ENCODE data around the gene COL28A1. TPM values are rescaled to one million over a fixed set of nuclear protein-coding genes. Genes with fewer than 3 reads are reported as not detected.
A peak's percentile ranks its signal among the peaks of the same experiment; 100 is the strongest.

COL28A1 gene
- total and polyA plus RNA-seq, 2 of the 13 experiments (the other 11 are each of a cell fraction or from before 2014, with no cell fraction given): 0.07 to 0.15 TPM

DNA sequence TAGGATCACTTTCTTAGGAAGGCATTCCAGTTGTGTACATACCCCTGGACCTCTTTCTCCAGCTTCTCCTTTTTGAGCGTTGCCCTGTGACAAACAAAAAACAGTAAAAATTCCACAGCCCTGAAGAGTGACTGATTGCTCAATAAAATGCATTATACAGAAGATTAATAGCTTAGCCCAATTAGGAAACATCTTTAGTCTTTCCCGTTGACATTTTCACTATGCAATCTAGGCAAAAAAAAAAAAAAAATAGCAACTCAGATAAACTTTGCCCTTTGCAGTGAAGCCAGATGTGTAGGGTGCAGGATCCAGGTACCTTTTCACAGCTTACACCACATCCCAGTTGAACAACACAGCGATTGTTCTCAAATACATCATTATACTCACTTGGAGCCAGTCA, 17.9 kb downstream of the COL28A1 start (continued):
- TF ChIP-seq, protein P1, sequence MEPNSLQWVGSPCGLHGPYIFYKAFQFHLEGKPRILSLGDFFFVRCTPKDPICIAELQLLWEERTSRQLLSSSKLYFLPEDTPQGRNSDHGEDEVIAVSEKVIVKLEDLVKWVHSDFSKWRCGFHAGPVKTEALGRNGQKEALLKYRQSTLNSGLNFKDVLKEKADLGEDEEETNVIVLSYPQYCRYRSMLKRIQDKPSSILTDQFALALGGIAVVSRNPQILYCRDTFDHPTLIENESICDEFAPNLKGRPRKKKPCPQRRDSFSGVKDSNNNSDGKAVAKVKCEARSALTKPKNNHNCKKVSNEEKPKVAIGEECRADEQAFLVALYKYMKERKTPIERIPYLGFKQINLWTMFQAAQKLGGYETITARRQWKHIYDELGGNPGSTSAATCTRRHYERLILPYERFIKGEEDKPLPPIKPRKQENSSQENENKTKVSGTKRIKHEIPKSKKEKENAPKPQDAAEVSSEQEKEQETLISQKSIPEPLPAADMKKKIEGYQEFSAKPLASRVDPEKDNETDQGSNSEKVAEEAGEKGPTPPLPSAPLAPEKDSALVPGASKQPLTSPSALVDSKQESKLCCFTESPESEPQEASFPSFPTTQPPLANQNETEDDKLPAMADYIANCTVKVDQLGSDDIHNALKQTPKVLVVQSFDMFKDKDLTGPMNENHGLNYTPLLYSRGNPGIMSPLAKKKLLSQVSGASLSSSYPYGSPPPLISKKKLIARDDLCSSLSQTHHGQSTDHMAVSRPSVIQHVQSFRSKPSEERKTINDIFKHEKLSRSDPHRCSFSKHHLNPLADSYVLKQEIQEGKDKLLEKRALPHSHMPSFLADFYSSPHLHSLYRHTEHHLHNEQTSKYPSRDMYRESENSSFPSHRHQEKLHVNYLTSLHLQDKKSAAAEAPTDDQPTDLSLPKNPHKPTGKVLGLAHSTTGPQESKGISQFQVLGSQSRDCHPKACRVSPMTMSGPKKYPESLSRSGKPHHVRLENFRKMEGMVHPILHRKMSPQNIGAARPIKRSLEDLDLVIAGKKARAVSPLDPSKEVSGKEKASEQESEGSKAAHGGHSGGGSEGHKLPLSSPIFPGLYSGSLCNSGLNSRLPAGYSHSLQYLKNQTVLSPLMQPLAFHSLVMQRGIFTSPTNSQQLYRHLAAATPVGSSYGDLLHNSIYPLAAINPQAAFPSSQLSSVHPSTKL (CRISPR knock-in tag; IDR thresholded peaks at IDR 0.05): 0 out of 2 replicates have a peak, but pooled peaks have one; percentile 7
- TF ChIP-seq, protein P2, sequence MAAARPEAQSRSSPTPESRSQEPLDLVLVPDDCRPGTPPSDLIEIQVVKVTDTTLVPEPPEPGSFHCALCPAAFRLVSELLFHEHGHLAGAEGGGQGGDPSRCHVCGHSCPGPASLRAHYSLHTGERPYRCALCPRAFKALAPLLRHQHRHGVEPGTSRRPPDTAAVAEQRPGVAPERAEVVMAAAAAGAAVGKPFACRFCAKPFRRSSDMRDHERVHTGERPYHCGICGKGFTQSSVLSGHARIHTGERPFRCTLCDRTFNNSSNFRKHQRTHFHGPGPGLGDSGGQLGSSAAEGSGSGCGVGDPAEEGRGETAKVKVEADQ (CRISPR knock-in tag; IDR thresholded peaks at IDR 0.05; ENCODE audit: borderline replicate concordance): no peak
- TF ChIP-seq ZKSCAN8 (CRISPR knock-in tag; IDR thresholded peaks at IDR 0.05; ENCODE audit: borderline replicate concordance): no peak
- TF ChIP-seq NR2F2 (IDR thresholded peaks at IDR 0.05; ENCODE audit: borderline replicate concordance, low read depth): peak; percentile 53; the same call in 1 of the 2 replicates
- TF ChIP-seq ZBTB42 (CRISPR knock-in tag; IDR thresholded peaks at IDR 0.05): peak; percentile 88
- TF ChIP-seq PHF8 (CRISPR knock-in tag; IDR thresholded peaks at IDR 0.05): no peak
- TF ChIP-seq, protein P3, sequence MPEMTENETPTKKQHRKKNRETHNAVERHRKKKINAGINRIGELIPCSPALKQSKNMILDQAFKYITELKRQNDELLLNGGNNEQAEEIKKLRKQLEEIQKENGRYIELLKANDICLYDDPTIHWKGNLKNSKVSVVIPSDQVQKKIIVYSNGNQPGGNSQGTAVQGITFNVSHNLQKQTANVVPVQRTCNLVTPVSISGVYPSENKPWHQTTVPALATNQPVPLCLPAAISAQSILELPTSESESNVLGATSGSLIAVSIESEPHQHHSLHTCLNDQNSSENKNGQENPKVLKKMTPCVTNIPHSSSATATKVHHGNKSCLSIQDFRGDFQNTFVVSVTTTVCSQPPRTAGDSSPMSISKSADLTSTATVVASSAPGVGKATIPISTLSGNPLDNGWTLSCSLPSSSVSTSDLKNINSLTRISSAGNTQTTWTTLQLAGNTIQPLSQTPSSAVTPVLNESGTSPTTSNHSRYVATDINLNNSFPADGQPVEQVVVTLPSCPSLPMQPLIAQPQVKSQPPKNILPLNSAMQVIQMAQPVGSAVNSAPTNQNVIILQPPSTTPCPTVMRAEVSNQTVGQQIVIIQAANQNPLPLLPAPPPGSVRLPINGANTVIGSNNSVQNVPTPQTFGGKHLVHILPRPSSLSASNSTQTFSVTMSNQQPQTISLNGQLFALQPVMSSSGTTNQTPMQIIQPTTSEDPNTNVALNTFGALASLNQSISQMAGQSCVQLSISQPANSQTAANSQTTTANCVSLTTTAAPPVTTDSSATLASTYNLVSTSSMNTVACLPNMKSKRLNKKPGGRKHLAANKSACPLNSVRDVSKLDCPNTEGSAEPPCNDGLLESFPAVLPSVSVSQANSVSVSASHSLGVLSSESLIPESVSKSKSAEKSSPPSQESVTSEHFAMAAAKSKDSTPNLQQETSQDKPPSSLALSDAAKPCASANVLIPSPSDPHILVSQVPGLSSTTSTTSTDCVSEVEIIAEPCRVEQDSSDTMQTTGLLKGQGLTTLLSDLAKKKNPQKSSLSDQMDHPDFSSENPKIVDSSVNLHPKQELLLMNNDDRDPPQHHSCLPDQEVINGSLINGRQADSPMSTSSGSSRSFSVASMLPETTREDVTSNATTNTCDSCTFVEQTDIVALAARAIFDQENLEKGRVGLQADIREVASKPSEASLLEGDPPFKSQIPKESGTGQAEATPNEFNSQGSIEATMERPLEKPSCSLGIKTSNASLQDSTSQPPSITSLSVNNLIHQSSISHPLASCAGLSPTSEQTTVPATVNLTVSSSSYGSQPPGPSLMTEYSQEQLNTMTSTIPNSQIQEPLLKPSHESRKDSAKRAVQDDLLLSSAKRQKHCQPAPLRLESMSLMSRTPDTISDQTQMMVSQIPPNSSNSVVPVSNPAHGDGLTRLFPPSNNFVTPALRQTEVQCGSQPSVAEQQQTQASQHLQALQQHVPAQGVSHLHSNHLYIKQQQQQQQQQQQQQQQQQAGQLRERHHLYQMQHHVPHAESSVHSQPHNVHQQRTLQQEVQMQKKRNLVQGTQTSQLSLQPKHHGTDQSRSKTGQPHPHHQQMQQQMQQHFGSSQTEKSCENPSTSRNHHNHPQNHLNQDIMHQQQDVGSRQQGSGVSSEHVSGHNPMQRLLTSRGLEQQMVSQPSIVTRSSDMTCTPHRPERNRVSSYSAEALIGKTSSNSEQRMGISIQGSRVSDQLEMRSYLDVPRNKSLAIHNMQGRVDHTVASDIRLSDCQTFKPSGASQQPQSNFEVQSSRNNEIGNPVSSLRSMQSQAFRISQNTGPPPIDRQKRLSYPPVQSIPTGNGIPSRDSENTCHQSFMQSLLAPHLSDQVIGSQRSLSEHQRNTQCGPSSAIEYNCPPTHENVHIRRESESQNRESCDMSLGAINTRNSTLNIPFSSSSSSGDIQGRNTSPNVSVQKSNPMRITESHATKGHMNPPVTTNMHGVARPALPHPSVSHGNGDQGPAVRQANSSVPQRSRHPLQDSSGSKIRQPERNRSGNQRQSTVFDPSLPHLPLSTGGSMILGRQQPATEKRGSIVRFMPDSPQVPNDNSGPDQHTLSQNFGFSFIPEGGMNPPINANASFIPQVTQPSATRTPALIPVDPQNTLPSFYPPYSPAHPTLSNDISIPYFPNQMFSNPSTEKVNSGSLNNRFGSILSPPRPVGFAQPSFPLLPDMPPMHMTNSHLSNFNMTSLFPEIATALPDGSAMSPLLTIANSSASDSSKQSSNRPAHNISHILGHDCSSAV (CRISPR knock-in tag; IDR thresholded peaks at IDR 0.05; ENCODE audit: borderline replicate concordance): no peak
- TF ChIP-seq NCOR1 (IDR thresholded peaks at IDR 0.05; ENCODE audit: borderline replicate concordance, low read length): peak; percentile 68; the same call in 1 of the 2 replicates
- no peak for TF ChIP-seq MIER2 (CRISPR knock-in tag; IDR thresholded peaks at IDR 0.05)
- no peak for TF ChIP-seq CBX2 (IDR thresholded peaks at IDR 0.05; ENCODE audit: low read depth, low read length)
- no peak for TF ChIP-seq CBX2 (CRISPR knock-in tag; IDR thresholded peaks at IDR 0.05; ENCODE audit: low read depth)
- TF ChIP-seq, protein P4, sequence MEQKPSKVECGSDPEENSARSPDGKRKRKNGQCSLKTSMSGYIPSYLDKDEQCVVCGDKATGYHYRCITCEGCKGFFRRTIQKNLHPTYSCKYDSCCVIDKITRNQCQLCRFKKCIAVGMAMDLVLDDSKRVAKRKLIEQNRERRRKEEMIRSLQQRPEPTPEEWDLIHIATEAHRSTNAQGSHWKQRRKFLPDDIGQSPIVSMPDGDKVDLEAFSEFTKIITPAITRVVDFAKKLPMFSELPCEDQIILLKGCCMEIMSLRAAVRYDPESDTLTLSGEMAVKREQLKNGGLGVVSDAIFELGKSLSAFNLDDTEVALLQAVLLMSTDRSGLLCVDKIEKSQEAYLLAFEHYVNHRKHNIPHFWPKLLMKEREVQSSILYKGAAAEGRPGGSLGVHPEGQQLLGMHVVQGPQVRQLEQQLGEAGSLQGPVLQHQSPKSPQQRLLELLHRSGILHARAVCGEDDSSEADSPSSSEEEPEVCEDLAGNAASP (CRISPR knock-in tag; IDR thresholded peaks at IDR 0.05; ENCODE audit: borderline replicate concordance): no peak
- TF ChIP-seq, protein P5, sequence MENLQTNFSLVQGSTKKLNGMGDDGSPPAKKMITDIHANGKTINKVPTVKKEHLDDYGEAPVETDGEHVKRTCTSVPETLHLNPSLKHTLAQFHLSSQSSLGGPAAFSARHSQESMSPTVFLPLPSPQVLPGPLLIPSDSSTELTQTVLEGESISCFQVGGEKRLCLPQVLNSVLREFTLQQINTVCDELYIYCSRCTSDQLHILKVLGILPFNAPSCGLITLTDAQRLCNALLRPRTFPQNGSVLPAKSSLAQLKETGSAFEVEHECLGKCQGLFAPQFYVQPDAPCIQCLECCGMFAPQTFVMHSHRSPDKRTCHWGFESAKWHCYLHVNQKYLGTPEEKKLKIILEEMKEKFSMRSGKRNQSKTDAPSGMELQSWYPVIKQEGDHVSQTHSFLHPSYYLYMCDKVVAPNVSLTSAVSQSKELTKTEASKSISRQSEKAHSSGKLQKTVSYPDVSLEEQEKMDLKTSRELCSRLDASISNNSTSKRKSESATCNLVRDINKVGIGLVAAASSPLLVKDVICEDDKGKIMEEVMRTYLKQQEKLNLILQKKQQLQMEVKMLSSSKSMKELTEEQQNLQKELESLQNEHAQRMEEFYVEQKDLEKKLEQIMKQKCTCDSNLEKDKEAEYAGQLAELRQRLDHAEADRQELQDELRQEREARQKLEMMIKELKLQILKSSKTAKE (CRISPR knock-in tag; IDR thresholded peaks at IDR 0.05; ENCODE audit: borderline replicate concordance): no peak

All from HepG2 (cell line).